ENCODE measurements around the gene DENND11.

DNA sequence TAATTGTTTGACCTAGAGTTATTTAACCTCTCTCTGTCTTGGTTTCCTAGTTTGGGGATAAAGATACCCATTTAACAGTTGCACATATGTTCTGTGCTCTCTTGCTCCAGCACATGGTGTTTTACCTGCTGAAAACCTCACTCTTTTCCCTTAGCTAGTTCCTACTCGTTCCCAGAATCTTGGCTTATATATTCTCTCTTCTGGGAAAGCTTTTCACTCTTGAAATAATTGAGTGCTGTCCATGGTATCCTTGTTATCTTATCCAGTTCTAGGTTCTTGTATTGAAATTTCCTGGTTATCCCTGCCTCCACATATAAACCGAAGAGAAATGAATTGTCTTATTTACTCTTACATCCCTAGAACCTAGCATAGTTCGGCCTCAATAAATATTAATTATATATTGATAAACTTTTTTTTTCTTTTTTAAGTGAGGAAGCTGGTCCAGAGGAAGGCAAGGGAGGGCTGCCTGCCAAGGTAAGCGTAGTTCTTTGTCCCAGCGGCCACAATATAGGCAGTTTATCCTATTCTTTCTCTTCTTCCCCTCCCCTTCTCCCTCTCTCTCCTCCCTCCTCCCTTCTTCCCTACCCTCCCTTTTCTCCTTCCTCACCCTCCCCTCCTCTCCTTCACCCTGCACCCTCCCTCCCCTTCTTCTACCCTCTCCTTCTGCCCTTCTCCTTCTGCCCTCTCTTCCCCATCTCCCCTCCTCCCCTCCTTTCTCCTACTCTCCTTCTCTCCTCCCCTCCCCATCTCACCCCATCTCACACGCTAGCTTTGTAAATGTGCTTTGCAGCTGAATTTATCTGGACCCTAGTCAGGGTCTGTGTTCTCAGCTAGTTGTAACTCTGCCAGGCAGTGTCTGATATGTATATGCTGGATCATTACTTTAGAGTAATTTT, 14.1 kb upstream of the DENND11 start:
- TF ChIP-seq, protein P1, sequence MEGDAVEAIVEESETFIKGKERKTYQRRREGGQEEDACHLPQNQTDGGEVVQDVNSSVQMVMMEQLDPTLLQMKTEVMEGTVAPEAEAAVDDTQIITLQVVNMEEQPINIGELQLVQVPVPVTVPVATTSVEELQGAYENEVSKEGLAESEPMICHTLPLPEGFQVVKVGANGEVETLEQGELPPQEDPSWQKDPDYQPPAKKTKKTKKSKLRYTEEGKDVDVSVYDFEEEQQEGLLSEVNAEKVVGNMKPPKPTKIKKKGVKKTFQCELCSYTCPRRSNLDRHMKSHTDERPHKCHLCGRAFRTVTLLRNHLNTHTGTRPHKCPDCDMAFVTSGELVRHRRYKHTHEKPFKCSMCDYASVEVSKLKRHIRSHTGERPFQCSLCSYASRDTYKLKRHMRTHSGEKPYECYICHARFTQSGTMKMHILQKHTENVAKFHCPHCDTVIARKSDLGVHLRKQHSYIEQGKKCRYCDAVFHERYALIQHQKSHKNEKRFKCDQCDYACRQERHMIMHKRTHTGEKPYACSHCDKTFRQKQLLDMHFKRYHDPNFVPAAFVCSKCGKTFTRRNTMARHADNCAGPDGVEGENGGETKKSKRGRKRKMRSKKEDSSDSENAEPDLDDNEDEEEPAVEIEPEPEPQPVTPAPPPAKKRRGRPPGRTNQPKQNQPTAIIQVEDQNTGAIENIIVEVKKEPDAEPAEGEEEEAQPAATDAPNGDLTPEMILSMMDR (IDR thresholded peaks at IDR 0.05; ENCODE audit: poor library complexity) = no peak
- no peak for TF ChIP-seq EZH2 (IDR thresholded peaks at IDR 0.05; ENCODE audit: borderline replicate concordance)
